Measurements from ENCODE around the gene RGS13.

DNA sequence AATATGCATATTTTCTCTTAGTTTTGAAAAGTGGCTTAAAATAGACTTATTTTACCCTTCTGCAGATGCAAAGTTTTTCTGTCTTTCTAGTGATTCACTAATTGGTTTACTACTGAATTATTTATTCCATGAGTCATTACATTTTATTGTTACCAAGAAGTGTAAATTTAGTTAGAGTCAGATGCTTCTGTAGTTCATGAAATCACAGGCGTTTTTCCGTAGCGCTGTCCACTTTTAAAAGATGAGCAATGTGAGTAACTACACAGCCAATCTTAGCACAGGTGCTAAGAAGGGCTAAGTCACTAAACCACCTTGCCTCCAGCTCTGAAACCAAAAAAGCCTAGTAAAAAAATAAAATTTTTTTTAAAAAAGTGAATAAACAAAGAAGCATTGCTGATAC is 24.7 kb downstream of the RGS13 start:
- TF ChIP-seq, protein P1, sequence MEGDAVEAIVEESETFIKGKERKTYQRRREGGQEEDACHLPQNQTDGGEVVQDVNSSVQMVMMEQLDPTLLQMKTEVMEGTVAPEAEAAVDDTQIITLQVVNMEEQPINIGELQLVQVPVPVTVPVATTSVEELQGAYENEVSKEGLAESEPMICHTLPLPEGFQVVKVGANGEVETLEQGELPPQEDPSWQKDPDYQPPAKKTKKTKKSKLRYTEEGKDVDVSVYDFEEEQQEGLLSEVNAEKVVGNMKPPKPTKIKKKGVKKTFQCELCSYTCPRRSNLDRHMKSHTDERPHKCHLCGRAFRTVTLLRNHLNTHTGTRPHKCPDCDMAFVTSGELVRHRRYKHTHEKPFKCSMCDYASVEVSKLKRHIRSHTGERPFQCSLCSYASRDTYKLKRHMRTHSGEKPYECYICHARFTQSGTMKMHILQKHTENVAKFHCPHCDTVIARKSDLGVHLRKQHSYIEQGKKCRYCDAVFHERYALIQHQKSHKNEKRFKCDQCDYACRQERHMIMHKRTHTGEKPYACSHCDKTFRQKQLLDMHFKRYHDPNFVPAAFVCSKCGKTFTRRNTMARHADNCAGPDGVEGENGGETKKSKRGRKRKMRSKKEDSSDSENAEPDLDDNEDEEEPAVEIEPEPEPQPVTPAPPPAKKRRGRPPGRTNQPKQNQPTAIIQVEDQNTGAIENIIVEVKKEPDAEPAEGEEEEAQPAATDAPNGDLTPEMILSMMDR (IDR thresholded peaks at IDR 0.05), result no peak
- no peak for TF ChIP-seq POLR2A (IDR thresholded peaks at IDR 0.05; ENCODE audit: low read depth)
